SK-N-SH treated with all-trans-retinoic acid at 6 μM for 48 hours (cell line): ENCODE measurements around the gene HPCAL1.

Experiments
- ATAC-seq: fragments of 200-7000 bp; cut with Tn5 transposase; 3 replicates; pipeline ENCODE4 v1.9.1; 2020; ENCODE audit warnings: mild to moderate bottlenecking, moderate library complexity
- ARNTL ChIP-seq: fragments of 450-650 bp; formaldehyde crosslinking; IDR thresholded peaks from 2 replicates; pipeline ENCODE4 v1.5.0; 2020; ENCODE audit warnings: low read depth, mild to moderate bottlenecking, moderate library complexity, borderline replicate concordance
- BACH2 ChIP-seq: fragments of 250-450 bp; sonication (Bioruptor Pico); IDR thresholded peaks from 2 replicates; pipeline ENCODE4 v1.9.0; 2021; ENCODE audit warnings: mild to moderate bottlenecking, borderline replicate concordance
- CREB5 ChIP-seq: fragments of 250-450 bp; sonication (Bioruptor Pico); IDR thresholded peaks from 2 replicates; pipeline ENCODE4 v1.5.1; 2020; ENCODE audit warnings: low read depth, mild to moderate bottlenecking, moderate library complexity
- CSDC2 ChIP-seq: fragments of 250-450 bp; sonication (Bioruptor Pico); IDR thresholded peaks from 2 replicates; pipeline ENCODE4 v1.5.0; 2020; ENCODE audit warnings: mild to moderate bottlenecking, moderate library complexity
- ESRRG ChIP-seq: fragments of 250-450 bp; sonication (Bioruptor Pico); IDR thresholded peaks from 2 replicates; pipeline ENCODE4 v1.6.1; 2021; ENCODE audit warnings: mild to moderate bottlenecking
- GLIS3 ChIP-seq: fragments of 250-450 bp; sonication (Bioruptor Pico); IDR thresholded peaks from 2 replicates; pipeline ENCODE4 v1.5.0; 2020; ENCODE audit warnings: mild to moderate bottlenecking, moderate library complexity
- ISL1 ChIP-seq: fragments of 250-450 bp; sonication (Bioruptor Pico); IDR thresholded peaks from 2 replicates; pipeline ENCODE4 v2.1.2; 2022; ENCODE audit warnings: mild to moderate bottlenecking, moderate library complexity
- OSR1 ChIP-seq: fragments of 250-450 bp; sonication (Bioruptor Pico); IDR thresholded peaks from 2 replicates; pipeline ENCODE4 v1.8.0; 2022; ENCODE audit warnings: moderate library complexity, mild to moderate bottlenecking, inconsistent platforms
- POU6F1 ChIP-seq: fragments of 250-450 bp; sonication (Bioruptor Pico); IDR thresholded peaks from 2 replicates; pipeline ENCODE4 v1.8.0; 2021; ENCODE audit warnings: low read depth, mild to moderate bottlenecking, moderate library complexity, borderline replicate concordance
- PPARA ChIP-seq: fragments of 250-450 bp; sonication (Bioruptor Pico); IDR thresholded peaks from 2 replicates; pipeline ENCODE4 v1.5.0; 2020; ENCODE audit warnings: mild to moderate bottlenecking, borderline replicate concordance
- RARB ChIP-seq: fragments of 250-450 bp; sonication (Bioruptor Pico); IDR thresholded peaks from 2 replicates; pipeline ENCODE4 v1.8.0; 2021; ENCODE audit warnings: mild to moderate bottlenecking, moderate library complexity
- SNAI2 ChIP-seq: fragments of 250-450 bp; sonication (Bioruptor Pico); IDR thresholded peaks from 2 replicates; pipeline ENCODE4 v1.5.0; 2020; ENCODE audit warnings: mild to moderate bottlenecking, moderate library complexity
- TCF4 ChIP-seq: fragments of 250-450 bp; sonication (Bioruptor Pico); IDR thresholded peaks from 2 replicates; pipeline ENCODE4 v1.8.0; 2021; ENCODE audit warnings: mild to moderate bottlenecking, moderate library complexity, borderline replicate concordance
- TOX ChIP-seq: fragments of 250-450 bp; sonication (Bioruptor Pico); IDR thresholded peaks from 2 replicates; pipeline ENCODE4 v1.8.0; 2021; ENCODE audit warnings: mild to moderate bottlenecking, moderate library complexity, borderline replicate concordance
- TSHZ2 ChIP-seq: fragments of 250-450 bp; sonication (Bioruptor Pico); IDR thresholded peaks from 2 replicates; pipeline ENCODE4 v1.5.0; 2020; ENCODE audit warnings: mild to moderate bottlenecking, moderate library complexity
- ZC3H10 ChIP-seq: fragments of 250-450 bp; sonication (Bioruptor Pico); IDR thresholded peaks from 2 replicates; pipeline ENCODE4 v1.5.1; 2021; ENCODE audit warnings: mild to moderate bottlenecking, moderate library complexity
- ZFP30 ChIP-seq: fragments of 450-650 bp; formaldehyde crosslinking; IDR thresholded peaks from 2 replicates; pipeline ENCODE4 v1.5.0; 2022; ENCODE audit warnings: mild to moderate bottlenecking, moderate library complexity
- ZNF565 ChIP-seq: fragments of 450-650 bp; formaldehyde crosslinking; conservative IDR thresholded peaks from 2 replicates; pipeline ENCODE4 v1.5.0; 2020; ENCODE audit warnings: low read depth, mild to moderate bottlenecking, moderate library complexity
- ZNF70 ChIP-seq: fragments of 450-650 bp; formaldehyde crosslinking; IDR thresholded peaks from 2 replicates; pipeline ENCODE4 v1.5.0; 2020; ENCODE audit warnings: mild to moderate bottlenecking, moderate library complexity
- ZNF8 ChIP-seq: fragments of 450-650 bp; formaldehyde crosslinking; IDR thresholded peaks from 2 replicates; pipeline ENCODE4 v1.5.0; 2020; ENCODE audit warnings: mild to moderate bottlenecking, moderate library complexity
- TF ChIP-seq, protein P1 (sequence below): fragments of 250-450 bp; sonication (Bioruptor Pico); IDR thresholded peaks from 2 replicates; pipeline ENCODE4 v1.5.1; 2021; ENCODE audit warnings: mild to moderate bottlenecking, moderate library complexity
- TF ChIP-seq, protein P2 (sequence below): fragments of 250-450 bp; sonication (Bioruptor Pico); IDR thresholded peaks from 2 replicates; pipeline ENCODE4 v1.8.0; 2020; ENCODE audit warnings: mild to moderate bottlenecking, moderate library complexity, borderline replicate concordance

The HPCAL1 gene

GRCh38 chr2:10287761-10288160 is 14.9 kb upstream of the HPCAL1 start:
- no peak for ATAC-seq
- TF ChIP-seq BACH2 (CRISPR knock-in tag) (no peak), CREB5 (CRISPR knock-in tag) (no peak), ZC3H10 (CRISPR knock-in tag) (no peak), ARNTL (CRISPR knock-in tag) (no peak), POU6F1 (CRISPR knock-in tag) (no peak), ZNF565 (no peak), GLIS3 (CRISPR knock-in tag) (no peak), PPARA (CRISPR knock-in tag) (no peak), ESRRG (CRISPR knock-in tag) (no peak), ZFP30 (CRISPR knock-in tag) (no peak), SNAI2 (CRISPR knock-in tag) (no peak), TCF4 (no peak), ISL1 (CRISPR knock-in tag) (no peak), OSR1 (CRISPR knock-in tag) (no peak), CSDC2 (CRISPR knock-in tag) (no peak), TSHZ2 (CRISPR knock-in tag) (no peak), ZNF70 (CRISPR knock-in tag) (no peak), RARB (CRISPR knock-in tag) (no peak)
- TF ChIP-seq, protein P1, sequence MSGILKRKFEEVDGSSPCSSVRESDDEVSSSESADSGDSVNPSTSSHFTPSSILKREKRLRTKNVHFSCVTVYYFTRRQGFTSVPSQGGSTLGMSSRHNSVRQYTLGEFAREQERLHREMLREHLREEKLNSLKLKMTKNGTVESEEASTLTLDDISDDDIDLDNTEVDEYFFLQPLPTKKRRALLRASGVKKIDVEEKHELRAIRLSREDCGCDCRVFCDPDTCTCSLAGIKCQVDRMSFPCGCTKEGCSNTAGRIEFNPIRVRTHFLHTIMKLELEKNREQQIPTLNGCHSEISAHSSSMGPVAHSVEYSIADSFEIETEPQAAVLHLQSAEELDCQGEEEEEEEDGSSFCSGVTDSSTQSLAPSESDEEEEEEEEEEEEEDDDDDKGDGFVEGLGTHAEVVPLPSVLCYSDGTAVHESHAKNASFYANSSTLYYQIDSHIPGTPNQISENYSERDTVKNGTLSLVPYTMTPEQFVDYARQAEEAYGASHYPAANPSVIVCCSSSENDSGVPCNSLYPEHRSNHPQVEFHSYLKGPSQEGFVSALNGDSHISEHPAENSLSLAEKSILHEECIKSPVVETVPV (CRISPR knock-in tag) = no peak
- TF ChIP-seq, protein P2, sequence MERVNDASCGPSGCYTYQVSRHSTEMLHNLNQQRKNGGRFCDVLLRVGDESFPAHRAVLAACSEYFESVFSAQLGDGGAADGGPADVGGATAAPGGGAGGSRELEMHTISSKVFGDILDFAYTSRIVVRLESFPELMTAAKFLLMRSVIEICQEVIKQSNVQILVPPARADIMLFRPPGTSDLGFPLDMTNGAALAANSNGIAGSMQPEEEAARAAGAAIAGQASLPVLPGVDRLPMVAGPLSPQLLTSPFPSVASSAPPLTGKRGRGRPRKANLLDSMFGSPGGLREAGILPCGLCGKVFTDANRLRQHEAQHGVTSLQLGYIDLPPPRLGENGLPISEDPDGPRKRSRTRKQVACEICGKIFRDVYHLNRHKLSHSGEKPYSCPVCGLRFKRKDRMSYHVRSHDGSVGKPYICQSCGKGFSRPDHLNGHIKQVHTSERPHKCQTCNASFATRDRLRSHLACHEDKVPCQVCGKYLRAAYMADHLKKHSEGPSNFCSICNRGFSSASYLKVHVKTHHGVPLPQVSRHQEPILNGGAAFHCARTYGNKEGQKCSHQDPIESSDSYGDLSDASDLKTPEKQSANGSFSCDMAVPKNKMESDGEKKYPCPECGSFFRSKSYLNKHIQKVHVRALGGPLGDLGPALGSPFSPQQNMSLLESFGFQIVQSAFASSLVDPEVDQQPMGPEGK (CRISPR knock-in tag) = no peak

DNA sequence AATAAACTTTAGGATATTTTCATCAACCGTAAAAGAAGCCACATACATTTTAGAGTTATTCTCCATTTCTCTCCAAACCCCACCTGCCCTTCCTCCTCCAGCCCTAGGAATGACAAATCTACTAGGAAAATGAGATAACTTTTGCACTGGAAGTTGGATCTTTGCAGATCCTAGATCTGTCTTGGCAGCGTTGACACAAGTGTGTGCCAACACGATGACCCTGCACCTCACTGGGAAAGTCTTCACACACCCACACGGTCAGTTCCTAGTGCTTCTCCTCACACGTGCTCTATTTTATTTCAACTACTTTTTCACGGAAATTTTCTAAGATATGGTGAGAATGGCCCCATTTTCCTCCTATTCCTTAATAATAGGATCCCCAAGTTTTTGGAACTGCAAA is 14.1 kb upstream of the HPCAL1 start:
- ATAC-seq = no peak
- no peak for TF ChIP-seq ARNTL (CRISPR knock-in tag)
- TF ChIP-seq, protein P1 (CRISPR knock-in tag) = no peak
- no peak for TF ChIP-seq POU6F1 (CRISPR knock-in tag)
- TF ChIP-seq CSDC2 (CRISPR knock-in tag) = no peak
- TF ChIP-seq BACH2 (CRISPR knock-in tag) = no peak
- TF ChIP-seq ZNF8 (CRISPR knock-in tag) = no peak
- no peak for TF ChIP-seq TOX (CRISPR knock-in tag)
- no peak for TF ChIP-seq SNAI2 (CRISPR knock-in tag)
- no peak for TF ChIP-seq ZNF70 (CRISPR knock-in tag)
- no peak for TF ChIP-seq ISL1 (CRISPR knock-in tag)
- no peak for TF ChIP-seq TSHZ2 (CRISPR knock-in tag)
- no peak for TF ChIP-seq ZNF565
- TF ChIP-seq PPARA (CRISPR knock-in tag) = no peak
- no peak for TF ChIP-seq ESRRG (CRISPR knock-in tag)
- no peak for TF ChIP-seq RARB (CRISPR knock-in tag)
- TF ChIP-seq OSR1 (CRISPR knock-in tag) = no peak
